NCI-H2107 (cell line): ENCODE data around the gene TMEM250.

Experiments
- DNase-seq: peaks from one replicate; lab custom pipeline; 2025; lab: John Stamatoyannopoulos, UW

Gene TMEM250

DNA sequence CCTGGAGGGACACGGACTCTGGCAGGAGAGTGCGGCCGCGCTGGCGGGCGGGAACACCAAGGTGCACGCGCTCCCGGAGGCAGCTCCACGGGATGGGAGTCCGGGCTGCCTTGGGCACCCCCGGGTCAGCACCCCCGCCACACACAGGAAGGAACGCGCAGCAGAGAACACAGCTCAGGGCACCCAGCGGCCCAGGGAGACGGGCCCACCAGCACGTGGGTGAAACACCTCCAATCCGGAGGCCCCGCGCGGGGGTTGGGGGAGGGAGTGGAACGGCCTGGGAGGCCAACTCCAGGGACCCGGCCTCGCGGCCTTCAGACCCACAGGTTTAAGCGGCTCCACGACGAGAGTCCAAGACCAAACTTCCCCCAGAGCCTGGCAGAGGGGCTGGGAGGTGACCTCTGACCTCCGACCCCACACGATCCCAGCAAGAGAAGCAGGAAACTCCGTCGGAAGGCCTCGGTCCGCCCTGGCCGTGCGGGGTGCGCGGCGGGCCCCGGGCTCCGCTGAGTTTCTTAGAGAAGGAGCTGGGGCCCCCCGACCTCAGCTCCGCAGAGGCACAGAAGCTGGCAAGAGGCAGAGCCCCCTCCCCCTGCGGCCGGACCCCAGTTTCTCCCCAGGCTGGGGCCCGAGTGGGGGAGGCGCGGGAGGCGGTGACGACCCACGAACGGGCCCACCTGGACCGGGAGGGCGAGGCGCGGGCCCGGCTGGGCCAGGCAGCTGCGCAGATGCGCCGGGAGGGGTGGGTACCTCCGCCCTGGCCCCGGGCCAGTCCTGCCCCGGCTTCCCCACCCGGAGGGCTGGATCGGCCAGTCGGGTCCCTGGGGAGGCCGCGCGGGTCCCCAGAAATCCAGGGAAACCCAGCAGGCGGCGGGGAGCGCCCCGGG is 24.4 kb downstream of the TMEM250 start:
- DNase-seq, result peak; percentile 39

GRCh38 chr9:136093346-136093986 is 25.2 kb downstream of the TMEM250 start:
- no peak for DNase-seq

GRCh38 chr9:136092741-136093140 is 25.9 kb downstream of the TMEM250 start:
- DNase-seq, result no peak

DNA sequence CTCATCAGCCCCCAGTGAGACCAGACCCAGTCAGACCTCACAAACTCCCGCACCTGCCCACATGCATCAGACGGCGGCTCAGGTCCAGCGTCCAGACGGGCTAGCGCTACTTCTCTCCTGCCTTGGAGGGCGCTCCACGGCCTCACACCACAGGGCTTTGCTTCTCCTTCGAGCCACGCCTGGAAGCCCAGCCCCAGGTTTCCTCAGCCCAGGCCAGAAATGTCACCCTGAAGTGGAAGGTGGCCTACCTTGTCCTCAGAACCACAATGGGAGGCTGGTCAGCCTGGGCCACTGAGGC is 26.4 kb downstream of the TMEM250 start:
- no peak for DNase-seq

- no peak for DNase-seq
These were observed 26.9 kb downstream of the TMEM250 start for GRCh38 chr9:136091582-136092352.

DNA sequence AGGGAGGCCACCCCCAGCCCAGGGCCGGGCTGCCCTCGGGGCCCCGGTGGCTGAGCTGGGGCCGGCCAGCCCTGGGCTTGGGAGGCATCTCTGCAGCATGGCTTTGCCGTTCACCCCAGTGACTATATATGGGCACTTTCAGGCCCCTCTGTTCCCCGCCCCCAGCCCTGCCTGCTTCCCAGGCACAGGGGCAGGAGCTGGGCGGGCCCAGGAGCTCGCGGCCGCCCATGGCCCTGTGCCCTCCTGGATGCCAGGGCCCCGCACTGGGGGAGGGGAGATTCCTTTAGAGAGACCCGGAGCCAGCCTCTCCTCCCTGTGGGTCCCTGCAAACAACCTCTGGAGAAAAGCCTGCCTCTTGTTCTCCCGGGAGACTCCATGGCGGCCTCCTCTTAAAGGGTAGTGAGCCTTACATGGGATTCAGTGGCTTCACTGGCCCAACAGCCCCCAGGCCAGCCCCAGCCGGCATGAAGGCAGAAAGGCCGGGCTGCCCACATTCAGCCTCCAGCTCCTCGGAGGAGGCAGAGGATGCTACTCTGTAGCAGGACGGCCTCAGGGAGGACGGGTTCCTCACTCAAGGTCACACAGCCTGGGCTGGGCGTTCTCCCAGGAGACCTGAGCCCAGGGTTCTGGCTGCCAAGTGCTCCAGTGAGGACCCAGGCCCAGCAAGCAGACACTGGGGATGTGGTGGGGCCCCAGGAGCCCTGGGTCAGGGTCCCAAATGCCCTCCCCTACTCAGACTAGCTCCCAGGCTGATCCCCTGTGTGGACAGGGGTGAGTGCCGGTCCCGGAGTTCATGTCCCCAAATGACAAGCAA is 27.7 kb downstream of the TMEM250 start:
- DNase-seq, result no peak

- DNase-seq, result no peak
These were observed 28.5 kb downstream of the TMEM250 start for GRCh38 chr9:136090056-136090735.

- DNase-seq, result no peak
These were observed 29.0 kb downstream of the TMEM250 start for GRCh38 chr9:136089697-136090045.

GRCh38 chr9:136088939-136089696 is 29.6 kb downstream of the TMEM250 start:
- no peak for DNase-seq

GRCh38 chr9:136088481-136088938 is 30.2 kb downstream of the TMEM250 start:
- DNase-seq, result no peak

GRCh38 chr9:136087741-136088480 is 30.8 kb downstream of the TMEM250 start:
- DNase-seq, result no peak

- no peak for DNase-seq
These were observed 31.5 kb downstream of the TMEM250 start for GRCh38 chr9:136086951-136087740.

GRCh38 chr9:136086213-136086881 is 32.3 kb downstream of the TMEM250 start:
- no peak for DNase-seq

- DNase-seq, result no peak
These were observed 32.9 kb downstream of the TMEM250 start for GRCh38 chr9:136085815-136086212.

GRCh38 chr9:136084063-136084944 is 34.4 kb downstream of the TMEM250 start:
- no peak for DNase-seq

DNA sequence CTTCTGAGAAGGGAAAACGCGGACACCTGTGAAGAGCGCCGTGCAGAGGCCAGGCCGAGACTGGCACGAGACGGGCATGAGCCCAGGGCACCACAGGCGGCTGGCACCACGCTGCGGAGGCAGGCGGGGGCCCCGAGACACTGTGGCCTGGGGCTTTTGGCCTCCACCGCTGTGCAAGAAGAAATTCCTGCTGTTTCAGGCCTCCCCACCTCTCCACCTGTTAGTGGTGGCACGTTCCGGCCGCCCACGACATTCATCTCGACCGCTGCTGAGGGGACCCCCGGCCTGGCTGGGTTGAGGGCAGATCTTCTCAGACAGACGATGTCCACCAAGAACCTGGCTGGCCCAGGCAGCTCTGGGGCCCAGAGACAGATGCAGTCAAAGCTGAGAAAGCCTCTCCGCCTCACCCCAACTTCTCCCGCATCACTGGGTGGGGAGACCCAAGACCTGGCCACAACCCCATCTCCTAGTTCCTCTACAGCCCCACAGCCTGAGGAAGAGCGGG is 35.1 kb downstream of the TMEM250 start:
- DNase-seq, result no peak
